Neural crest cell (in vitro differentiated cells): ENCODE data around the gene ANAPC15. TPM values are rescaled to one million over a fixed set of nuclear protein-coding genes. Genes with fewer than 3 reads are reported as not detected.

Experiments
- DNase-seq: peaks from one replicate; pipeline ENCODE4 v3.0.0; 2021; ENCODE audit warnings: low read depth, mixed read lengths, low spot score
- H3K27ac Mint-ChIP-seq: one replicate; pipeline ENCODE4 v1.8.0; 2021; ENCODE audit warnings: mild to moderate bottlenecking, mixed read lengths; ENCODE audit not compliant: unreplicated experiment
- H3K27me3 Mint-ChIP-seq: 2 replicates; pipeline ENCODE4 v1.8.0; 2021; ENCODE audit warnings: low read depth, mild to moderate bottlenecking, mixed read lengths
- H3K36me3 Mint-ChIP-seq: 2 replicates; pipeline ENCODE4 v1.8.0; 2021; ENCODE audit warnings: low read depth, mild to moderate bottlenecking, mixed read lengths
- H3K4me1 Mint-ChIP-seq: 2 replicates; pipeline ENCODE4 v1.8.0; 2021; ENCODE audit warnings: mixed read lengths
- H3K4me3 Mint-ChIP-seq: one replicate; pipeline ENCODE4 v1.8.0; 2021; ENCODE audit warnings: mild to moderate bottlenecking, mixed read lengths
- H3K9me3 Mint-ChIP-seq: 2 replicates; pipeline ENCODE4 v1.8.0; 2021; ENCODE audit warnings: mixed read lengths
- microRNA-seq: library from miRNA; unstranded; fragments of <30 nt; microRNA quantifications from one replicate; pipeline ENCODE4, GENCODE V29; 2020
- total RNA-seq: library from RNA; stranded (reverse); gene quantifications from 2 replicates; pipeline ENCODE4 v1.2.1, GENCODE V29; 2021
- TF ChIP-seq, protein P1 (sequence below): fragments of 200-600 bp; sonication (generic); conservative IDR thresholded peaks from 2 replicates; pipeline ENCODE4 v1.5.0; 2021; ENCODE audit warnings: antibody characterized with exemption, mild to moderate bottlenecking

The ANAPC15 gene
- total RNA-seq, 1 donor from 2014 or later: 74.5 TPM

DNA sequence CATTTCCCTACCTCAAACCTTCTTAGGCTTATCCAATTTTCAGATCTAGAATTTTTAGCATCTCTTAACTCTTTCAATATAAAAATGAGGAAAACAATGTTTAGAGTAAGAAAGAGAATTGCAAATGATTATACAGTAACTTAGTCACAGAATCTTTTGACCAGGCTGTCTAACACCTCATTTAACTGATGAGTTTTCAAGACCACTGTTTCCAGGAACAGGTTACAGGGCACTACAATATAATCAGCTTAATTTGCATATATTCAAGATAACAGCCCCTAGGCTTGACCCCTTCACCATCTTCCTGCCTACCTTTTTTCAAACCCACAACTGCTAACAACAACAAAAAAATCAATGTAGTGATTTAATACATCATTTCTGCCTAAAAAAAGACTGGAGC, 44.8 kb downstream of the ANAPC15 start:
- DNase-seq: no peak
- TF ChIP-seq, protein P1, sequence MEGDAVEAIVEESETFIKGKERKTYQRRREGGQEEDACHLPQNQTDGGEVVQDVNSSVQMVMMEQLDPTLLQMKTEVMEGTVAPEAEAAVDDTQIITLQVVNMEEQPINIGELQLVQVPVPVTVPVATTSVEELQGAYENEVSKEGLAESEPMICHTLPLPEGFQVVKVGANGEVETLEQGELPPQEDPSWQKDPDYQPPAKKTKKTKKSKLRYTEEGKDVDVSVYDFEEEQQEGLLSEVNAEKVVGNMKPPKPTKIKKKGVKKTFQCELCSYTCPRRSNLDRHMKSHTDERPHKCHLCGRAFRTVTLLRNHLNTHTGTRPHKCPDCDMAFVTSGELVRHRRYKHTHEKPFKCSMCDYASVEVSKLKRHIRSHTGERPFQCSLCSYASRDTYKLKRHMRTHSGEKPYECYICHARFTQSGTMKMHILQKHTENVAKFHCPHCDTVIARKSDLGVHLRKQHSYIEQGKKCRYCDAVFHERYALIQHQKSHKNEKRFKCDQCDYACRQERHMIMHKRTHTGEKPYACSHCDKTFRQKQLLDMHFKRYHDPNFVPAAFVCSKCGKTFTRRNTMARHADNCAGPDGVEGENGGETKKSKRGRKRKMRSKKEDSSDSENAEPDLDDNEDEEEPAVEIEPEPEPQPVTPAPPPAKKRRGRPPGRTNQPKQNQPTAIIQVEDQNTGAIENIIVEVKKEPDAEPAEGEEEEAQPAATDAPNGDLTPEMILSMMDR: no peak
- Mint-ChIP-seq H3K4me3 (no peak overlapping the region), H3K36me3 (peaks cover 3% of the 10 kb centered on the region), H3K27me3 (no peaks in the 10 kb centered on the region), H3K9me3 (no peaks in the 10 kb centered on the region), H3K4me1 (peaks cover 34% of the 10 kb centered on the region), H3K27ac (no peak overlapping the region)

DNA sequence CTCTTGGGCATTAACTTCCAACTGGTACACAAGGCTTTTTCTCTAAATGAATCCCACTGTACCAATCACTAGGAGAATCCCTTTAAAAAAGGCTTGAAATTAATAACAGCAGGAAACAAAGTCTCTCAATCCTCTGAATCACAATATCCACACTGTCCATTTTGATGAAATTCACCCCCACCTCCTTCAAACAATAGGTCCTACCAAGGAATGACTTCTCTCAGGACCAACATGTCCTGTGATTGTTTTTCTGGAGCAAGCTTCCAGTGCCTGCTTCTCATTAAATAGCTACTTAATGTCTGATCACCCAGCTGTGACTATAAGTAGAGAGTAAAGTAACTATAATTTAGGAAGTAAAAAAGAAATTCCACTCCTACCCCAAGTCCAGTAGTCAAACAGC, 45.2 kb downstream of the ANAPC15 start:
- peak overlapping the region; percentile 83 for H3K27ac Mint-ChIP-seq
- no peaks in the 10 kb centered on the region for H3K27me3 Mint-ChIP-seq
- H3K9me3 Mint-ChIP-seq: no peaks in the 10 kb centered on the region
- peaks cover 30% of the 10 kb centered on the region for H3K4me1 Mint-ChIP-seq
- peaks cover 3% of the 10 kb centered on the region for H3K36me3 Mint-ChIP-seq
- no peak for DNase-seq
- TF ChIP-seq, protein P1: no peak
- H3K4me3 Mint-ChIP-seq: no peak overlapping the region

DNA sequence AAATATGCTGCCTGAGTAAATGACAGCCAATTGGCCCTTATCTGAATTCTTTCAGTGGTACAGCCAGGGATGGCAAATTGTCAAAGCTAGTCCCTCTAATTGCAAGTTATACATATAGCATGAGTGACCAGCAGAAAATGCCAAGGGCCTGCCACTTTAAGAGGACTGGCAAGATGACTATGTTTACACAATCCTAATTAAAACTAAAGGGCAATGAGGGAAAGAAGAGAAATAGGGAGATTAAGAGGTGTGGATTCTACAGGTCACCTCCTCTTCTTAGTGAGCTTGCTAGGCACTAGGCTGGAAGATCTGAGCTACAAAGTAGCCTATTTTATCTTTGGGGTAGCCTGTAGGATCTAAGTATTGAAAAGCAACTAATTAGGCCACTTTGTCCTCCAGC, 45.6 kb downstream of the ANAPC15 start:
- DNase-seq: no peak
- Mint-ChIP-seq H3K4me1 (peaks cover 26% of the 10 kb centered on the region), H3K9me3 (no peaks in the 10 kb centered on the region), H3K27me3 (no peaks in the 10 kb centered on the region), H3K36me3 (peaks cover 4% of the 10 kb centered on the region), H3K27ac (no peak overlapping the region), H3K4me3 (no peak overlapping the region)
- TF ChIP-seq, protein P1: no peak

DNA sequence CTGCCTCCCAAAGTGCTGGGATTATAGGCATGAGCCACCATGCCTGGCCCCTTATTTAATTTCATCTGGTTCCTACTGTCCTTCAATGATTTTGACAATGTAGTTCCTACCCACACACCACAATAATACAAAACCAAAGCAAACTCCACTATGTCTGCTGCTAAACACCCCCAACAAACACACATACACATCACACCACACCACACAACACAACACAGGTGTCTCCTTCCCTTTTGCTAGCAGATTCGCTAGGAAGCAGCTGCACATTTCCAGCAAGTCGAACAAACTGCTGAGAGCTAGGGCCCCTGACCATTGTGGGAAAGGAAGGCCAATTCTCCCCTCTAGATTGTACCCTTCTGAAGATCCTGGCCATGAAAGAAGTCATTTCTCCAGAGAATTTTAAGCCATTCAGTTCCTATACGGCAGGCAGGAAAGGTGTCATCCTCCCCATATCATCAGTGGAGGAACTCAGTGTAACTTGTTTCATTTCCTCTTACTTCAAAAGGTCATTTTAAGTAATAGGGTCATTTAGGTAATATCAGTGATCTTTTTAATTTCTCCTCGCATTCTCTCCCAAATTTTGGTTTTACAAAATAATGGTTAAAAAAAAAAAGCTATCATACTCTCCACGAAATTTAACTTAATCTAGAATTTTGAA, 50.6 kb downstream of the ANAPC15 start:
- Mint-ChIP-seq H3K4me3 (no peak overlapping the region), H3K9me3 (no peaks in the 10 kb centered on the region), H3K36me3 (peaks cover 4% of the 10 kb centered on the region), H3K27ac (no peak overlapping the region), H3K27me3 (no peaks in the 10 kb centered on the region), H3K4me1 (no peaks in the 10 kb centered on the region)
- TF ChIP-seq, protein P1: no peak
- no peak for DNase-seq

Small RNA genes within 50 kb of the gene (microRNA-seq; reads per million reads assigned to microRNA genes)
- gene MIR3165: 1.8 reads per million

Other genes with a start within 250 kb of the ANAPC15 start
- gene DEFB131B, start 234.2 kb downstream of the ANAPC15 start, total RNA-seq: not detected in 2 replicates
- 11.3 and 12.9 TPM in 2 replicates for gene XNDC1N, start 184.1 kb downstream of the ANAPC15 start, total RNA-seq
- gene RNF121, start 183.6 kb downstream of the ANAPC15 start, total RNA-seq: 48.8 and 49.9 TPM in 2 replicates
- 10.7 and 10.8 TPM in 2 replicates for gene IL18BP, start 113.8 kb downstream of the ANAPC15 start, total RNA-seq
- 173 and 179 TPM in 2 replicates for gene NUMA1, start 32.2 kb downstream of the ANAPC15 start, total RNA-seq
- 11.6 and 13.5 TPM in 2 replicates for gene LRRC51, start 31.8 kb downstream of the ANAPC15 start, total RNA-seq
- 79.1 and 79.6 TPM in 2 replicates for gene LAMTOR1, start 9.4 kb downstream of the ANAPC15 start, total RNA-seq
- gene TOMT, start 6.8 kb downstream of the ANAPC15 start, total RNA-seq: not detected in 2 replicates
- gene FOLR3, start 23.0 kb upstream of the ANAPC15 start, total RNA-seq: not detected in 2 replicates
- not detected in 2 replicates for gene FOLR1, start 79.4 kb upstream of the ANAPC15 start, total RNA-seq
- gene FOLR2, start 104.1 kb upstream of the ANAPC15 start, total RNA-seq: not detected in 2 replicates
- gene INPPL1, start 112.1 kb upstream of the ANAPC15 start, total RNA-seq: 242 and 247 TPM in 2 replicates
- gene PHOX2A, start 131.5 kb upstream of the ANAPC15 start, total RNA-seq: 5.1 and 5.6 TPM in 2 replicates